ENCODE measurements around the gene EHD1. TPM values are rescaled to one million over a fixed set of nuclear protein-coding genes. Genes with fewer than 3 reads are reported as not detected.

The EHD1 gene
- total and polyA plus RNA-seq, 9 of the 15 experiments (the other 6 are each of a cell fraction or from before 2014, with no cell fraction given) = 0.46 to 65.0 (median 16.4) TPM

- TF ChIP-seq PHTF2 (CRISPR knock-in tag; IDR thresholded peaks at IDR 0.05) (no peak), DNMT1 (IDR thresholded peaks at IDR 0.05) (no peak; the same call in 1 of the 2 replicates), PBX2 (CRISPR knock-in tag; IDR thresholded peaks at IDR 0.05; ENCODE audit: low read depth) (no peak), PBX2 (tag; conservative IDR thresholded peaks at IDR 0.05; ENCODE audit: low read depth) (no peak), MIER1 (IDR thresholded peaks at IDR 0.05; ENCODE audit: low read depth) (peak; percentile 43; the same call in 1 of the 2 replicates), JUN (IDR thresholded peaks at IDR 0.05; ENCODE audit: borderline replicate concordance, low read depth, low read length) (no peak), JUN (CRISPR knock-in tag; IDR thresholded peaks at IDR 0.05; ENCODE audit: borderline replicate concordance) (0 out of 2 replicates have a peak, but pooled peaks have one; percentile 57), CREB1 (IDR thresholded peaks at IDR 0.05) (no peak), CREB1 (CRISPR knock-in tag; IDR thresholded peaks at IDR 0.05) (peak; percentile 31; the same call in 1 of the 2 replicates), ZNF76 (CRISPR knock-in tag; IDR thresholded peaks at IDR 0.05; ENCODE audit: borderline replicate concordance) (no peak), ZNF140 (CRISPR knock-in tag; IDR thresholded peaks at IDR 0.05) (no peak), IRF1 (CRISPR knock-in tag; IDR thresholded peaks at IDR 0.05; ENCODE audit: borderline replicate concordance) (no peak), ETV1 (tag; conservative IDR thresholded peaks at IDR 0.05; ENCODE audit: low read depth) (no peak), CC2D1A (IDR thresholded peaks at IDR 0.05) (no peak), CBFA2T2 (conservative IDR thresholded peaks at IDR 0.05) (no peak), KDM2B (CRISPR knock-in tag; IDR thresholded peaks at IDR 0.05) (no peak), BHLHE40 (IDR thresholded peaks at IDR 0.05; ENCODE audit: low read length) (no peak), TRIM25 (IDR thresholded peaks at IDR 0.05; ENCODE audit: borderline replicate concordance) (0 out of 2 replicates have a peak, but pooled peaks have one; percentile 24), TEAD1 (CRISPR knock-in tag; IDR thresholded peaks at IDR 0.05) (0 out of 4 replicates have a peak, but pooled peaks of 1 of the 2 experiments have one; percentile 15), RBM34 (IDR thresholded peaks at IDR 0.05; ENCODE audit: borderline replicate concordance, insufficient read depth, low read length) (no peak), HLTF (IDR thresholded peaks at IDR 0.05) (no peak), USF2 (CRISPR knock-in tag; IDR thresholded peaks at IDR 0.05) (no peak), ZKSCAN8 (CRISPR knock-in tag; IDR thresholded peaks at IDR 0.05) (no peak), MYNN (IDR thresholded peaks at IDR 0.05) (no peak), MYNN (CRISPR knock-in tag; IDR thresholded peaks at IDR 0.05) (no peak)
Observed at GRCh38 chr11:64843686-64844329, 34.6 kb downstream of the EHD1 start (continued).

Measured in K562 (cell line).